T-helper 9 cell (primary cell): ENCODE results near the gene GRXCR2.

Experiments used
- DNase-seq: peaks from one replicate; pipeline ENCODE4 v3.0.0-alpha.2; 2020

GRXCR2 gene

GRCh38 chr5:145834917-145835847 lies 37.6 kb downstream of the GRXCR2 start, which contains the start of gene PRELID2:
PRELID2 (minus strand) TSS chr5:145835342; CDS start chr5:145835251, 91 bp downstream.
- no peak for DNase-seq

- DNase-seq = no peak
Observed at GRCh38 chr5:145834554-145834916, 38.3 kb downstream of the GRXCR2 start.

DNA sequence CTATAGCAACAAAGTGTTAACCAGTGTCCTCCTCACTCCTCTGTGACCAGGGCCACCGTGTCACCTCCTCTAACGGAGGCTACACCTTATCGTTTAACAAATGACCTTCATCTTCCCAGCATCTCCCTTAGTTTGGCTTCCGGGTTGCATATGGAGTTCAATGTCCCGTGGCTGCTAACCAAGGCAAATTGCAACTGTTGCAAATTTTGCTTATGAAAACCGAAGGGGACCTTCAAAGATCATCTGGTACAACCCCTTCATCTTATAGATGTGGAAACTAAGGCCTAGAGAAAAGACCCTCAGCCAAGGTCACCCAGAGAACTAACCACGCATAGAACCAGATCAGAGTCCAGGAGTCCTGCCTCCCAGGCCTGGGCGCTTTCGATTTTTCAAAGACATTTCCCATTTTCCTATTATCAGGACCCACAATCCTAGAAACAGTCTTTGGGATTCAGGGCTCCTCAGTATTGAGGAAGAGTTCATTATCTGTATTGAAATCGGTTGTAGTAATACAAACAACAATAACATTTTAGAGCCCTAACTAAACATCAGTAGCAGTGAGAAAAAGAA lies 39.1 kb downstream of the GRXCR2 start:
- DNase-seq = no peak

- no peak for DNase-seq
Observed at GRCh38 chr5:145830594-145830993, 42.2 kb downstream of the GRXCR2 start.

GRCh38 chr5:145829708-145830361 lies 43.0 kb downstream of the GRXCR2 start:
- DNase-seq = no peak

DNA sequence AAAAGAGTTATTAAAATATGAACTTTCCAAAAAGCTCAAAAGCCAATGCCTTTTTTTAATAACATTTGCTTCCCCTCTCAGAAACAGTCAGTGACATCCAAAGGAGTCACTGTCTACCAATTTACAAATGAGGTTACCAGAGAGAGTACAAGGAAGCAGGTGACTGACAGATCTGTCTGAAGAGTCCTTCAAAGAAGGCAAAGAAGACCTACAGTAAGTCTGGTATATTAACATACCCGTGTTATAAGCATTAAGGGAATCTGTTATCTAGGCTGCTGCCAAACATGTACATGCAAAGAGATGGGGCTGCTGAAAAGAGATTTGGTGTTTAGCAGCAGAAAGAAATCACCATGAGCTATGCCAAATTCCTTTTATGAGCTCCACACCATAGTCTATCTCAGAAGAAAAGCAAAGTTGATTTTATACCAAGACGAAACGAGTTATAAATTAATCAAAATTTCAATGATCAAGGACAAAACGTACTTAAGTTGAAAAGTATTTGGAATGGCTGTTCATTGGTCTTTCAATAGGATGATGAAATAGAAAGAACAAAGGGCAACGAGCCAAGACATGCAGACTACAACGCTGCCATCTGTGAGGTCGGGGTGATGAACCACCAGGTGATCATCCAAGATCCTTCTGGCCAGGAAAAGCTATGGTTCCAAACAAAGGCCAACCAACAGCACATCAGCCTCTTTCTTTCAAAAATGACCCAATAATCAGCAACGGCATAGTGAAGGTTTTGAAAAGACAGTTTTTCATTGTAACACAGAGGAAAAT lies 45.7 kb downstream of the GRXCR2 start:
- no peak for DNase-seq

DNA sequence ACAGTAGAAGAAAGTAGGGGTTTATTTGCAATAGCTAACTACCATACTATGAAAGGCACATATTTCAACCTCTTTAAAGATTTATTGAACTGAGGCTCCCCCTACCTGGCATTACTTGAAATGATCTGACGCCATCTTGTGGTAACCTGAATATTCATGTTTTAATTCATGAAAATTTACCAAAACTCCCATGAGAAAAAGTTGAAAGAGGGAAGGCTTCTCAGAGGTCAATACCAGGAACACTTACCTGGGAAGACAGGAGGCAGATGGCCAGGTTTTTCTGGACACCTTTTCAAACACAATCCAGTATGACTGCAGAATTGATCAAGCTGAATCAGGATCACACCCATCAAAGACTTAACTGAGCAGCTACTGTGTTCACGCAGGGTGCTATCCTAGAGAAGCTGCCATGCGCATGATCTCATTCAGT lies 47.0 kb downstream of the GRXCR2 start:
- DNase-seq = no peak

- DNase-seq = no peak
Observed at GRCh38 chr5:145824040-145824439, 48.8 kb downstream of the GRXCR2 start.

GRCh38 chr5:145818604-145819003 lies 54.2 kb downstream of the GRXCR2 start:
- DNase-seq = no peak

GRCh38 chr5:145812877-145813276 lies 59.9 kb downstream of the GRXCR2 start:
- DNase-seq = no peak

DNA sequence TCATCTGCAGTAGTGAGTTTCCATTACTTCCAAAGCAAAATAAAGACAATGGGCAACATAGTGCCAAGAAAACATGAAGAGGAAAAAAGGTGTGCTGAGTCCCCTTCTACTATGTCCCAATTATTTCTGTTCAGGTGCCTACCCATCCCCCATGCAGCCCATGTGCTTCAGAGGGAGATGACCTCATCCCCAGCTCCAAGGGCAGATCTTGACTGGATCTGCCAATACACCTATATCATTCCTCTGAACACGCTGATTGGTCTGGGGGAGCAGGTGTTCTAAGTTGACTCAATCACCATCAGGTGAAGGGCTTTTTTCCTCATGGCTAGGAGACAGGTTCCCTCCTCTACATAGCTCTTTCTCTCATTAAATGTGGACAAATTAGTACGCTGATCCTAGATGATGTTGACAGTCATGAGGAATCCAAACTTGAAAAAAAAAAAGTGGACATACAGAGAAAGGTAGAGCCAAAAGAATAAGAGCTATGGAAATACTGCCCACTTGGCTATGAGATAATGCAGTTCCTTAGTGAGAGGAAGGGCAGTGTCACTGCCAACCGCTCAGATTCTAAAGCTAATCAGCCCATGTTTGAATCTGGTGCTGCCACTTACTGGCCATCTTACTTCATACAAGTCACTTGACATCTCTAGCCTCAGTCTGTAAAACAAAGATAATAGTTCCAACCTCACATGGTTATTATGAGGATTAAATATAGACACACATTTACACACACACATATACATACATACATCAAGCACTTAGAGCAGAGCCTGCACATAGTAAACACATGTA lies 60.8 kb downstream of the GRXCR2 start:
- no peak for DNase-seq
